A549 (cell line): ENCODE measurements around the gene NCS1. TPM values are rescaled to one million over a fixed set of nuclear protein-coding genes. Genes with fewer than 3 reads are reported as not detected.

Source experiments
- ATAC-seq, 2 experiments: fragments of 200-7000 bp in 1 of 2; fragments of >200 bp in 1 of 2; cut with Nextera tagmentation in 1 of 2; cut with Tn5 transposase in 1 of 2; 3 replicates each; pipeline versions ENCODE4 v1.8.0 to v1.9.1; 2018 to 2020; ENCODE audit warnings: mild to moderate bottlenecking in 1 of 2, moderate library complexity in 1 of 2
- CTCF ChIA-PET: fragments of 300-600 bp; sonication (Branson Sonifier 250); formaldehyde crosslinking; extraction: SDS; loops from one replicate; lab custom pipeline; 2021; ENCODE audit warnings: antibody characterized with exemption, inconsistent platforms; lab: Yijun Ruan, JAX
- POLR2A ChIA-PET: fragments of 350-600 bp; formaldehyde crosslinking; extraction: SDS; loops from one replicate; lab custom pipeline; 2021; ENCODE audit warnings: antibody characterized with exemption, inconsistent platforms; lab: Yijun Ruan, JAX
- DNase-seq, 2 experiments: peaks; one replicate each; pipeline versions ENCODE4 v3.0.0 to v3.0.0-alpha.2; 2011 to 2016; ENCODE audit warnings: low read depth in 1 of 2, low spot score in 1 of 2
- FAIRE-seq: peaks from 2 replicates; lab custom pipeline; 2011; peaks lifted over from hg19 to GRCh38; lab: Jason Lieb, UNC
- H3K27ac ChIP-seq, 2 experiments: fragments of >200 bp; sonication (Bioruptor Twin); formaldehyde crosslinking; 3 replicates each; pipeline ENCODE4 v1.5.1; 2016 to 2017
- H3K4me1 ChIP-seq: fragments of >200 bp; sonication (Bioruptor Twin); formaldehyde crosslinking; 3 replicates; pipeline ENCODE4 v1.6.1; 2016
- H3K4me2 ChIP-seq: fragments of >200 bp; sonication (Bioruptor Twin); formaldehyde crosslinking; 3 replicates; pipeline ENCODE4 v1.6.1; 2016
- H3K4me3 ChIP-seq: fragments of >200 bp; sonication (Bioruptor Twin); formaldehyde crosslinking; 3 replicates; pipeline ENCODE4 v1.5.1; 2016
- H3K9me3 ChIP-seq: fragments of >200 bp; sonication (Bioruptor Twin); formaldehyde crosslinking; 3 replicates; pipeline ENCODE4 v1.6.1; 2016
- BHLHE40 ChIP-seq: IDR thresholded peaks from 2 replicates; pipeline ENCODE4 v1.6.1; 2012; ENCODE audit warnings: low read depth, low read length, inconsistent platforms
- CEBPB ChIP-seq, 2 experiments: fragments of >200 bp in 1 of 2; sonication (Bioruptor Twin) in 1 of 2; formaldehyde crosslinking in 1 of 2; IDR thresholded peaks; 2 replicates each; pipeline ENCODE4 v1.6.1; 2012 to 2016
- CHD2 ChIP-seq: fragments of 150-350 bp; IDR thresholded peaks from 2 replicates; pipeline ENCODE4 v1.6.1; 2014; ENCODE audit warnings: low read length; ENCODE audit not compliant: partially characterized antibody
- EHF ChIP-seq: fragments of 250-450 bp; sonication (Bioruptor Pico); IDR thresholded peaks from 2 replicates; pipeline ENCODE4 v1.5.0; 2020; ENCODE audit warnings: mild to moderate bottlenecking
- FOSB ChIP-seq: fragments of 250-450 bp; sonication (Bioruptor Pico); IDR thresholded peaks from 2 replicates; pipeline ENCODE4 v1.5.0; 2020; ENCODE audit warnings: mild to moderate bottlenecking, moderate library complexity
- GATA3 ChIP-seq: IDR thresholded peaks from 2 replicates; pipeline ENCODE4 v1.6.1; 2012; ENCODE audit warnings: borderline replicate concordance
- HEYL ChIP-seq: fragments of 250-450 bp; sonication (Bioruptor Pico); IDR thresholded peaks from 2 replicates; pipeline ENCODE4 v1.8.0; 2021; ENCODE audit warnings: mild to moderate bottlenecking, moderate library complexity
- HMGXB4 ChIP-seq: fragments of 250-450 bp; sonication (Bioruptor Pico); IDR thresholded peaks from 2 replicates; pipeline ENCODE4 v1.5.0; 2021; ENCODE audit warnings: mild to moderate bottlenecking, moderate library complexity, borderline replicate concordance
- HOXA7 ChIP-seq: fragments of 250-450 bp; sonication (Bioruptor Pico); IDR thresholded peaks from 2 replicates; pipeline ENCODE4 v1.5.0; 2020; ENCODE audit warnings: mild to moderate bottlenecking, moderate library complexity
- HOXB13 ChIP-seq: fragments of 250-450 bp; sonication (Bioruptor Pico); IDR thresholded peaks from 2 replicates; pipeline ENCODE4 v1.5.0; 2020; ENCODE audit warnings: low read depth, mild to moderate bottlenecking, moderate library complexity
- HOXB5 ChIP-seq: fragments of 250-450 bp; sonication (Bioruptor Pico); IDR thresholded peaks from 2 replicates; pipeline ENCODE4 v1.5.0; 2020; ENCODE audit warnings: mild to moderate bottlenecking, moderate library complexity
- KDM1A ChIP-seq: fragments of 200-600 bp; sonication (generic); IDR thresholded peaks from 2 replicates; pipeline ENCODE4 v1.6.1; 2016; ENCODE audit warnings: low read depth, mild to moderate bottlenecking
- MAX ChIP-seq: IDR thresholded peaks from 2 replicates; pipeline ENCODE4 v1.6.1; 2012
- MAZ ChIP-seq: fragments of 150-350 bp; IDR thresholded peaks from 2 replicates; pipeline ENCODE4 v1.6.1; 2014; ENCODE audit warnings: antibody characterized with exemption, low read depth, low read length, borderline replicate concordance
- NFE2L2 ChIP-seq: fragments of 150-350 bp; conservative IDR thresholded peaks from 2 replicates; pipeline ENCODE4 v1.6.1; 2014; ENCODE audit warnings: low read length
- PHF8 ChIP-seq: fragments of 200-600 bp; sonication (generic); IDR thresholded peaks from 2 replicates; pipeline ENCODE4 v1.6.1; 2016; ENCODE audit warnings: low read depth, mild to moderate bottlenecking, antibody characterized with exemption, moderate library complexity, borderline replicate concordance
- POLR2A ChIP-seq: IDR thresholded peaks from 2 replicates; pipeline ENCODE4 v1.6.1; 2012; ENCODE audit warnings: mild to moderate bottlenecking, low read length
- RCOR1 ChIP-seq: fragments of 150-350 bp; IDR thresholded peaks from 2 replicates; pipeline ENCODE4 v1.6.1; 2014; ENCODE audit warnings: antibody characterized with exemption, low read length, low read depth
- RNF2 ChIP-seq: fragments of 200-600 bp; sonication (generic); IDR thresholded peaks from 2 replicates; pipeline ENCODE4 v1.6.1; 2016; ENCODE audit warnings: low read depth, mild to moderate bottlenecking, antibody characterized with exemption, moderate library complexity, borderline replicate concordance
- TFCP2L1 ChIP-seq: fragments of 250-450 bp; sonication (Bioruptor Pico); IDR thresholded peaks from 2 replicates; pipeline ENCODE4 v1.5.0; 2021; ENCODE audit warnings: mild to moderate bottlenecking
- ZNF302 ChIP-seq: fragments of 250-450 bp; sonication (Bioruptor Pico); IDR thresholded peaks from 2 replicates; pipeline ENCODE4 v1.9.0; 2021; ENCODE audit warnings: inconsistent platforms, mild to moderate bottlenecking, moderate library complexity
- WGBS: methylation state at CpG from one replicate; pipeline ENCODE4 v1.1.6; 2017; ENCODE audit errors: missing lambda C conversion rate; 5-methylcytosine and 5-hydroxymethylcytosine counted together
- polyA plus RNA-seq, 4 experiments: library from polyadenylated mRNA; depleted of rRNA in 3 of 4; stranded (reverse); fragments of >200 nt; fragmentation: RNase III in 1 of 4; extraction: RNeasy Plus Mini Kit Qiagen cat#74134 plus additional on column Dnase treatment in 1 of 4; gene quantifications; 2 replicates in 3 of 4; 3 replicates in 1 of 4; pipeline ENCODE4 v1.2.3, GENCODE V29; 2011 to 2017
- TF ChIP-seq, protein P1 (sequence below): IDR thresholded peaks from 2 replicates; pipeline ENCODE4 v1.6.1; 2012; ENCODE audit warnings: low read depth, borderline replicate concordance
- TF ChIP-seq, protein P2 (sequence below): fragments of 150-350 bp; IDR thresholded peaks from 2 replicates; pipeline ENCODE4 v1.6.1; 2014; ENCODE audit warnings: low read depth, mild to moderate bottlenecking, low read length
- TF ChIP-seq, protein P3 (sequence below): fragments of 200-600 bp; sonication (generic); IDR thresholded peaks from 2 replicates; pipeline ENCODE4 v1.6.1; 2016; ENCODE audit warnings: antibody characterized with exemption, mild to moderate bottlenecking, moderate library complexity

Gene NCS1
- polyA plus RNA-seq, 2 of the 4 experiments (the other 2 are of a cell fraction) = 17.9 to 21.9 TPM

DNA sequence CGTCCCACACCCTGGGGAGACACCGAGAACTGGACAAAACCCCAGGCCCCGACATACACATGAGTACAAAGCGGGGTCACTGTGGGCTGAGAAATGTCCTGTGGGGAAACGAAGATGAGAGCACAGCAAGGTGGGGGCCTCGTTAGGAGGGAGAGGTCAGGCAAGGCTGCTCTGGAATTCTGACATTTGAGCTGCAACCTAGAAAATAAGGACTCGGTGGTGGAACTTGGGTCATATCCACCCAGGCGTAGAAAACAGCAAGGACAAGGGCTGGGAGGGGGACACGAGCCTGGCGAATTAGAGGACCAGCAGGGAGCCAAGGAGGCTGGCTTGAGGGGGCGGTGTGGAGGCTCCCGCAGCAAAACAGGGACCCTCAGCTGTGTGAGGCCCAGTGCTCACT is 32.8 kb downstream of the NCS1 start:
- Histone ChIP-seq H3K4me3 (no peak overlapping the region), H3K9me3 (no peaks in the 10 kb centered on the region), H3K27ac (no peak overlapping the region), H3K4me2 (no peak overlapping the region), H3K4me1 (0 out of 3 replicates have a peak, but pooled peaks cover 1% of the 10 kb centered on the region)
- ATAC-seq (no peak), FAIRE-seq (no peak), DNase-seq (no peak)
- TF ChIP-seq TFCP2L1 (CRISPR knock-in tag) = no peak
- TF ChIP-seq GATA3 = no peak
- no peak for TF ChIP-seq RNF2
- TF ChIP-seq HEYL (CRISPR knock-in tag) = no peak
- TF ChIP-seq KDM1A = no peak
- no peak for TF ChIP-seq MAZ
- no peak for TF ChIP-seq HOXB5
- no peak for TF ChIP-seq HOXB13
- TF ChIP-seq, protein P1, sequence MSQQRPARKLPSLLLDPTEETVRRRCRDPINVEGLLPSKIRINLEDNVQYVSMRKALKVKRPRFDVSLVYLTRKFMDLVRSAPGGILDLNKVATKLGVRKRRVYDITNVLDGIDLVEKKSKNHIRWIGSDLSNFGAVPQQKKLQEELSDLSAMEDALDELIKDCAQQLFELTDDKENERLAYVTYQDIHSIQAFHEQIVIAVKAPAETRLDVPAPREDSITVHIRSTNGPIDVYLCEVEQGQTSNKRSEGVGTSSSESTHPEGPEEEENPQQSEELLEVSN = no peak
- TF ChIP-seq NFE2L2 = no peak
- TF ChIP-seq, protein P2, sequence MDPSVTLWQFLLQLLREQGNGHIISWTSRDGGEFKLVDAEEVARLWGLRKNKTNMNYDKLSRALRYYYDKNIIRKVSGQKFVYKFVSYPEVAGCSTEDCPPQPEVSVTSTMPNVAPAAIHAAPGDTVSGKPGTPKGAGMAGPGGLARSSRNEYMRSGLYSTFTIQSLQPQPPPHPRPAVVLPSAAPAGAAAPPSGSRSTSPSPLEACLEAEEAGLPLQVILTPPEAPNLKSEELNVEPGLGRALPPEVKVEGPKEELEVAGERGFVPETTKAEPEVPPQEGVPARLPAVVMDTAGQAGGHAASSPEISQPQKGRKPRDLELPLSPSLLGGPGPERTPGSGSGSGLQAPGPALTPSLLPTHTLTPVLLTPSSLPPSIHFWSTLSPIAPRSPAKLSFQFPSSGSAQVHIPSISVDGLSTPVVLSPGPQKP = no peak
- TF ChIP-seq MAX = no peak
- TF ChIP-seq, protein P3, sequence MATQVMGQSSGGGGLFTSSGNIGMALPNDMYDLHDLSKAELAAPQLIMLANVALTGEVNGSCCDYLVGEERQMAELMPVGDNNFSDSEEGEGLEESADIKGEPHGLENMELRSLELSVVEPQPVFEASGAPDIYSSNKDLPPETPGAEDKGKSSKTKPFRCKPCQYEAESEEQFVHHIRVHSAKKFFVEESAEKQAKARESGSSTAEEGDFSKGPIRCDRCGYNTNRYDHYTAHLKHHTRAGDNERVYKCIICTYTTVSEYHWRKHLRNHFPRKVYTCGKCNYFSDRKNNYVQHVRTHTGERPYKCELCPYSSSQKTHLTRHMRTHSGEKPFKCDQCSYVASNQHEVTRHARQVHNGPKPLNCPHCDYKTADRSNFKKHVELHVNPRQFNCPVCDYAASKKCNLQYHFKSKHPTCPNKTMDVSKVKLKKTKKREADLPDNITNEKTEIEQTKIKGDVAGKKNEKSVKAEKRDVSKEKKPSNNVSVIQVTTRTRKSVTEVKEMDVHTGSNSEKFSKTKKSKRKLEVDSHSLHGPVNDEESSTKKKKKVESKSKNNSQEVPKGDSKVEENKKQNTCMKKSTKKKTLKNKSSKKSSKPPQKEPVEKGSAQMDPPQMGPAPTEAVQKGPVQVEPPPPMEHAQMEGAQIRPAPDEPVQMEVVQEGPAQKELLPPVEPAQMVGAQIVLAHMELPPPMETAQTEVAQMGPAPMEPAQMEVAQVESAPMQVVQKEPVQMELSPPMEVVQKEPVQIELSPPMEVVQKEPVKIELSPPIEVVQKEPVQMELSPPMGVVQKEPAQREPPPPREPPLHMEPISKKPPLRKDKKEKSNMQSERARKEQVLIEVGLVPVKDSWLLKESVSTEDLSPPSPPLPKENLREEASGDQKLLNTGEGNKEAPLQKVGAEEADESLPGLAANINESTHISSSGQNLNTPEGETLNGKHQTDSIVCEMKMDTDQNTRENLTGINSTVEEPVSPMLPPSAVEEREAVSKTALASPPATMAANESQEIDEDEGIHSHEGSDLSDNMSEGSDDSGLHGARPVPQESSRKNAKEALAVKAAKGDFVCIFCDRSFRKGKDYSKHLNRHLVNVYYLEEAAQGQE = no peak
- ChIA-PET POLR2A (no interaction called here), CTCF (interaction anchor here (0.6 to 1.1 kb wide), 2 partner anchors 11 to 98 kb away, joined by 3 read pairs; no protein-coding TSS in a partner anchor)
- WGBS = 81% methylated on average over 12 of the region's 12 CpGs

GRCh38 chr9:130205912-130206311 is 33.7 kb downstream of the NCS1 start:
- H3K4me1 ChIP-seq = no peaks in the 10 kb centered on the region
- no peak for FAIRE-seq
- H3K9me3 ChIP-seq = no peaks in the 10 kb centered on the region
- ChIA-PET POLR2A (no interaction called here), CTCF (interaction anchor here (1.1 kb wide), 2 partner anchors 99 to 321 kb away, joined by 3 read pairs; no protein-coding TSS in a partner anchor)
- no peak for DNase-seq
- no peak overlapping the region for H3K4me3 ChIP-seq
- no peak overlapping the region for H3K27ac ChIP-seq
- H3K4me2 ChIP-seq = no peak overlapping the region
- 90% methylated on average over 5 of the region's 5 CpGs for WGBS
- ATAC-seq = no peak; a peak in 1 of 6 replicates
- TF ChIP-seq RCOR1 (no peak), FOSB (CRISPR knock-in tag) (no peak), POLR2A (no peak), HOXA7 (CRISPR knock-in tag) (no peak), MAX (no peak), NFE2L2 (no peak), HMGXB4 (CRISPR knock-in tag) (no peak), PHF8 (no peak), ZNF302 (CRISPR knock-in tag) (no peak), GATA3 (no peak), CEBPB (IDR thresholded peaks at IDR 0.05) (no peak), CHD2 (no peak), BHLHE40 (no peak), EHF (CRISPR knock-in tag) (no peak)
- TF ChIP-seq, protein P2 = no peak
- TF ChIP-seq, protein P3 = no peak
